ENCODE measurements around the gene LPAR5. TPM values are rescaled to one million over a fixed set of nuclear protein-coding genes. Genes with fewer than 3 reads are reported as not detected.

Gene LPAR5
- total and polyA plus RNA-seq, 2 of the 8 experiments (the other 6 are each of a cell fraction or from before 2014, with no cell fraction given), result 0.22 to 0.24 TPM

GRCh38 chr12:6613776-6614512, 21.8 kb downstream of the LPAR5 start (continued):
- TF ChIP-seq RAD21 (IDR thresholded peaks at IDR 0.05 in 1 of 2, conservative IDR thresholded peaks at IDR 0.05 in 1 of 2; ENCODE audit: low read depth in 2 of 2, low read length in 2 of 2) (peak in 1 of 2 experiments; percentile 10; a peak in 1 of 4 replicates), CREB1 (IDR thresholded peaks at IDR 0.05) (no peak; the same call in 1 of the 2 replicates), USF2 (IDR thresholded peaks at IDR 0.05; ENCODE audit: low read length) (no peak), E2F6 (IDR thresholded peaks at IDR 0.05) (peak; percentile 68; the same call in 1 of the 2 replicates), ZNF274 (IDR thresholded peaks at IDR 0.05; ENCODE audit: borderline replicate concordance, extremely low read depth, low read length) (no peak), SIX5 (IDR thresholded peaks at IDR 0.05; ENCODE audit: low read depth, low read length) (no peak), TBP (IDR thresholded peaks at IDR 0.05; ENCODE audit: low read depth, low read length) (peak; percentile 51; the same call in 1 of the 2 replicates), CTBP2 (IDR thresholded peaks at IDR 0.05; ENCODE audit: borderline replicate concordance, insufficient read depth, insufficient read length, low read length) (peak; percentile 97), EGR1 (IDR thresholded peaks at IDR 0.05; ENCODE audit: borderline replicate concordance, low read depth, low read length) (peak; percentile 75), TCF12 (IDR thresholded peaks at IDR 0.05; ENCODE audit: low read depth, low read length) (no peak), EP300 (IDR thresholded peaks at IDR 0.05; ENCODE audit: borderline replicate concordance in 1 of 2, low read depth in 2 of 2, low read length in 2 of 2) (no peak), BACH1 (IDR thresholded peaks at IDR 0.05; ENCODE audit: low read length) (peak; percentile 44; the same call in 1 of the 2 replicates), RFX5 (IDR thresholded peaks at IDR 0.05; ENCODE audit: borderline replicate concordance, low read depth, low read length) (no peak), MAFK (IDR thresholded peaks at IDR 0.05; ENCODE audit: low read depth, low read length) (no peak), SP2 (IDR thresholded peaks at IDR 0.05; ENCODE audit: low read length) (no peak), PHF8 (conservative IDR thresholded peaks at IDR 0.05; ENCODE audit: low read depth, low read length) (no peak), KDM4A (IDR thresholded peaks at IDR 0.05; ENCODE audit: low read depth, low read length, severe bottlenecking) (no peak), NANOG (IDR thresholded peaks at IDR 0.05; ENCODE audit: insufficient read depth, low read depth, low read length, poor library complexity, severe bottlenecking) (no peak), ASH2L (IDR thresholded peaks at IDR 0.05; ENCODE audit: low read length) (peak; percentile 57), POLR2A (IDR thresholded peaks at IDR 0.05; ENCODE audit: control extremely low read depth in 1 of 2, low read depth in 2 of 2, low read length in 2 of 2) (no peak), SP4 (IDR thresholded peaks at IDR 0.05; ENCODE audit: low read length) (no peak), BCL11A (IDR thresholded peaks at IDR 0.05; ENCODE audit: low read depth in 2 of 2, low read length in 2 of 2) (no peak), CBX8 (IDR thresholded peaks at IDR 0.05; ENCODE audit: borderline replicate concordance, low read depth, low read length) (no peak)

All from H1 (cell line).